T-helper 1 cell treated with Interleukin-12 subunit alpha and Interleukin-12 subunit beta and Interleukin-4 antibody, amounts not matched to agents 30 ng/mL and 1 ng/mL, for 36 hours (primary cell): ENCODE results near the gene ACAP3. TPM values are rescaled to one million over a fixed set of nuclear protein-coding genes. Genes with fewer than 3 reads are reported as not detected.

Experiments used
- intact Hi-C: fragments of 100-400 bp; cut with micrococcal nuclease; formaldehyde crosslinking; loops from one replicate; pipeline ENCODE4 v1.15.1; 2024
- total RNA-seq: library from RNA; stranded (reverse); gene quantifications from 2 replicates; pipeline ENCODE4 v1.2.3, GENCODE V29; 2022

ACAP3 gene
- total RNA-seq, 1 donor from 2014 or later: 60.9 TPM

DNA sequence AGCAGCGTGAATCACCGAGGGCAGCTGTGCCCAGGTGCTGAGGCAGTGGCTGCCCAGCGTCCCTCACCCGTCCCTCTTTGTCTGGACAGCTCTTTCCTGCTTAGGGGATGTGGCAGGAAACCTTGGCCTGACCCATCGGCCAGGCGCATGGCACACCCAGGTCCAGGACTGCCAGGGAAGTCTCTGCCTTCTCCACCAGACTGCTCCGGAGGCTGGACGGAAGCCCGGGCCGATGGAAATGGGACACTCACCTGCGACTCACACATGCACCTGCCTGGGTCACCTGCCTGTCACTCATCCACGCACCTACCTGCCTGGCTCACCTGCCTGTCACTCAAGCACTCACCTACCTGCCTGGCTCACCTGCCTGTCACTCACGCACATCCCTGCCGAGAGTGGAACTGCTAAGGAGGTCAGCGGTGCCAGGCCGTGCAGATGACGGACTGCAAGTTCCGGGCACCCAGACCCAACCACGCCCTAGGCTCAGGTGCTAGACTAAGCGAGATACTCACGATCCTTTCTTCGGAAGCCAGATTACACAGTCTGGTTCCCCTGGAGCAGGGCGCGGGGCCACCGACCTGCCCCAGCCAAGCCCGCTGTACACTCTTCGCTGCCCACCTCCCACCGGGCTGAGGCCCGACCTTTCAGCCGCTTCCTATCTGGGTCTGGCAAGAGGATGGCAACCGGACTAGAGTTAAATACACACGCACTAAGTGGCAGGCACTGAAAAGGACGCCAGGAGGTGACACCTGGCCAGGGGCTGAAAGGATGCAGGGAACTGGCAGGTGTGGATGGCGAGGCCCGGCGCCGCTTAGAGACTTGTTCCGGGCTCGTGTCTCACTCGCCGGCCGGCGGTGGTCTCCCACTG lies 35.2 kb downstream of the ACAP3 start:
- intact Hi-C loops: loop anchor here (1.0 to 5.0 kb wide), 6 partner anchors 41 to 260 kb away; partner anchors contain the start of genes AURKAIP1, C1orf159, CCNL2 and ISG15

- intact Hi-C loops: loop anchor here (5.0 kb wide), 2 partner anchors 64 to 259 kb away; partner anchors contain the start of genes ISG15 and TNFRSF18
Observed at GRCh38 chr1:1270813-1271212, 36.9 kb downstream of the ACAP3 start.

GRCh38 chr1:1268284-1268682 lies 39.4 kb downstream of the ACAP3 start:
- intact Hi-C loops: no loop called here

GRCh38 chr1:1267488-1268283 lies 40.0 kb downstream of the ACAP3 start:
- intact Hi-C loops: no loop called here

DNA sequence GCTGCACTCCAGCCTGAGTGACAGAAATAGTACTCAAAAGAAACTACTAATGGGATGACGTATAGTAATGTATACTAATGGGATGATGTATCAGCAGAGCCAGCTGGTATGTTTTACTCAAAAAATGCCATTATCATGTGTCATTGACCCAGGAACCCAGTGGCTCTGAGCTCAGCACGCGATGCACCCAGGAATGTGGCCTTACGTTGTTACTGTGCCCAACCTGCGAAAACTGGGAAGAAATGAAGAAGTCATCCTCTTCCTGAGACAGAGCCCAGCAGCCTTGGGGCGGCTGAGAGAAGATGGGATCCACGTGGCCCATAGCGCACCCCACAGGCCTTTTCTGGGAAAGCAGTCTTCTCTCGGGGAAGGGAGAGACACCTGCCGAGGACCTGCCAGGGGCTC lies 42.9 kb downstream of the ACAP3 start:
- intact Hi-C loops: no loop called here

DNA sequence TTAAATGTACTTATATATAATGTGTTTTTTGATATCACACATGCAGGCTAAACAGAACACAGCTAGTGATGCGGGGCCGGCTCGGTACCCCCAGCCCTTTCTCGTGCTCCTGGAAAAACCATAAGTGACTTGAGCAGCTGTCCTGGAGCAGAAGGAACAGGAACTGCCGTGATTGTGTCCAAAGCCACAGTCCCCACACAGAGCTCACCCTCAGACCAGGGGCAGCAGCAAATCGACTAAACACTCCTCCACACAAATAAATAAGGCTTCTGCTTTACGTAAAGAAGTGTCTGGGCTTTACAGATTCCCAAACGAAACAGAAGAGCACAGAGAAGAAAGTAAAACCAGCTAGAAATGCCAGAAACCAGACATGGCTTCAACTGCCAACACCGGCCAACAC lies 43.7 kb downstream of the ACAP3 start:
- intact Hi-C loops: no loop called here

DNA sequence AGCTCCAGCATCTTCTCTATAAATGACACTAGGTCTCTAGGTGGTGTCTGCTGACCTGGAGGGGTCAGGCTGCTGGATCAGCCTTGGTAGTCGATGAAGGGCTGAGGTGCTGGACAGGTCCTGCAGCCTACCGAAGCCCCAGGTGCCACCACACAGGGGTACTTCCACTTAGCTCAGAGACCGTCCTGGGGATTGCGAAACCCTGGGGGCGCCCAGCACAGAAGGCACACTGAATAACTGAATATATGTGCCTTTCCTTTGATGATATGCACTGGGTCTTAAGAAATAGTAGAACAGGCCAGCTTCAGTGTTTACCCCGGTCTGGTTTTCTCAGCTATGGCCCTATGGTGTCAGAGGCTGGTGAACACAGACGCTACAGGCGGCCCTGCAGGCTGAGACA lies 45.0 kb downstream of the ACAP3 start:
- intact Hi-C loops: no loop called here

DNA sequence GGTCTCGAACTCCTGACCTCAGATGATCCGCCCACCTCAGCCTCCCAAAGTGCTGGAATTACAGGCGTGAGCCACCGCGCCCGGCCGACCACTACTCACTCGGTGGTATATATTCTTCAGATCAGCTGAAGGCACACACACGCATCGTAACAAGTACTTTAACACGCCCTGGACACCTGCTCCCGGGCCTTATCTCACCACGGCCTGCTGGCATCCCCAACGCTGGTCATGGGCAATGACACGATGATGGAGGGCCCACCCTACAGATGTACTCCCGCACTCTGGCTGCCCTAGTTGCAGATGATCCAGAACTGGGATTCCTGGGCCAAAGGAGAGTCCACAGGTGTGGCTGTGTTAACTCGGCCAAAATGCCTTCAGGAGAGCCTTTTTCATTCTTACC lies 45.7 kb downstream of the ACAP3 start:
- intact Hi-C loops: no loop called here

- intact Hi-C loops: no loop called here
Observed at GRCh38 chr1:1260843-1261560, 46.7 kb downstream of the ACAP3 start.

DNA sequence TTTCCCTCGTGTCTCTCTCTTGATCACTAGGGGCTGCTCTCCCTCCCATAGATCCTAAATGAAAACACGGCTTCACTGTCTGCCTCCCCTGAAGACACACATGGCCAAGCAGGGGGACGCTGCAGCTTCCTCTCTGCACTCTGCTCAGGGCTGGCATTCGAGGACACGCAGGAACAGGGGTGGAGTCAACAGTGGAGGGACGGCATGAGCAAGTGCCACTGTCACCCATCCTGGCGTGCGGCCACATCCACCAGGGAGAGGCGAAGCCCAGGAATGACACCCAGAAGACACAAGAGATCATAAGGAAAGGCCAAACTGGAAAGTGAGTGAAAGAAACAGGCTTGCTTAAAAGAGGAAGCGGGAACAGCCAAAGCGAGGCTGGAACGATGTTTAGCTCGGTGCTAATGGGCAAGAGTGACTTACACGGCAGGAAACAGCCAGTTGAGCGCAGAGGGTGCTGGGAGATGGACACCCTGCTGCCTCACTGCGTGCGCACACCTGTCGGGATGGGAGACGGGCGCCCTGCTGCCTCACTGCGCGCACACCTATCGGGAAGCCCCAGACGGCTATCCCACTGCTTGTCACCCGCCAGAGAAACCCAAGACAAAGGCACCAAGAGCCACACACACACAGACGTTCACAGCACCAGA lies 47.7 kb downstream of the ACAP3 start:
- intact Hi-C loops: no loop called here

GRCh38 chr1:1259540-1259939 lies 48.2 kb downstream of the ACAP3 start:
- intact Hi-C loops: no loop called here

DNA sequence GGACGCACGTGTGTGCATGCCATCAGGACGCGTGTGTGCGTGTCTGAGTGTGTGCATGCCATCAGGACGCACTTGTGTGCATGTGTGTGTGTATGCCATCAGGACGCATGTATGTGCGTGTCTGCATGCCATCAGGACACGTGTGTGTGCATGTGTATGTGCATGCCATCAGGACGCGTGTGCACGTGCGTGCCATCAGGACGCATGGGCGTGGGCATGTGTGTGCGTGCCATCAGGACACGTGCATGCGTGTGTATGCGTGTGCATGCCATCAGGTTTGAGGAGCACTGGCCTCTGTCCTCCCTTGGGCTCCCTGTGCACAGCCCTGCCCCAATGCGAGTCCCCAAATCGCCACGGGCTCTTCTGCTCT lies 48.6 kb downstream of the ACAP3 start:
- intact Hi-C loops: no loop called here

DNA sequence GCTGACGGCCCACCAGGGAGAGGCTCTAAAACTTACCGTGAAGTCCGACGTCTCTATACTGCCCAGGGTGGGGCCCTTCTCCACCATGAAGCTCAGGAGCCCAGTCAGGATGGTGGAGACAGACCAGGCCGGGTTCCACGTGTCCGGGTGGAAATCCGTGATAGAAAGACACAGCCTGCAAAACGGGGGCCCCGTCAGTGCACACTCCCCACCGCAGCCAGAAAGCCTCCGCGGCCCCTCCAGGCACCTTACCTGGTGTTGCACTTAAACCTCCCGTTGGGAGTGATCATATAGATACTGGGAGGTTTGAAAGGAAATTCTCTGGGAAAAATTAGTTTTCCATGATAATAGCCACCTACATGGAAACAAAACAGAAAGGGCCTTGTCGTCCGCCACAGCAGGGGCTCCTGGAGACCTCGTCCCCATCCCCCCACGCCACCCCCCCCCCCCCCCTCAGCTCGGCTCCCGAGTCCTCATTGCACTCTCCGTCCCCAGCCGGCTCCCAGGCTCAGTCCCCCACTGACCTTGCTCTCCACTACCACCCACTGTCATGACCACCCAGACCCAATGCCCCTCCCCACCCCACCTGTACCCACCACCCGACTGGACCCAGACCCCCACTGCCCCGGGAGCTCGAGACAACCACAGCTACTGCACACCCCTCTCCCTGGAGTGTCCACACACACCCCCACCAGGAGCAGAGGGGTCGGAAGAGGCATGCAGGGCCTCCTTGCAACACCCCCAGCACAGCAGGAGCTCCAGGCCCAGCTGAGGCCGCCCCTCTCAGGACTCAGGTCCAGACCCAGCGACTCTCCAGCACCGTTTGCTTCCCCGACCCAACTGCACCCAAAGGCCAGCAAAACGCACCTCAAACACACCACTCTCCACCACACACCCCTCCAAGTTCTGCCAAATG lies 50.5 kb downstream of the ACAP3 start:
- intact Hi-C loops: no loop called here

GRCh38 chr1:1255611-1256010 lies 52.1 kb downstream of the ACAP3 start:
- intact Hi-C loops: no loop called here

GRCh38 chr1:1255078-1255477 lies 52.7 kb downstream of the ACAP3 start:
- intact Hi-C loops: no loop called here

DNA sequence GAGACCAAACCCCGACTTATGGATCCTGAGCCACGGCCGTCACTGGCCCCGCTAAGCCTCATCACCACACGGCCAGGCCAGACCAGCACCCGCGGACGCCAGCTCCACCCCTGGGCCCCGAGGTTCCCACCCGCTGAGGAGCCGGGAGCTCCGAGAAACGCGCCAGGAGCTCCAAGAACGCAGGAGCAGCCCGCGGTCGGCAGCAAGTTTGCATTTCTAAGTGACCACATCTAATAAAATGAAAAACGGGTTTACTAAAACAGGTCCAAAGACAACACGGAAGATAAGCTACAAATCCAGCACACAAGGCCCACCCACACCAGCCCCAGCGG lies 53.1 kb downstream of the ACAP3 start:
- intact Hi-C loops: loop anchor here (5.0 kb wide), 1 partner anchor 42 kb away; the partner anchor contains the start of gene TNFRSF4

DNA sequence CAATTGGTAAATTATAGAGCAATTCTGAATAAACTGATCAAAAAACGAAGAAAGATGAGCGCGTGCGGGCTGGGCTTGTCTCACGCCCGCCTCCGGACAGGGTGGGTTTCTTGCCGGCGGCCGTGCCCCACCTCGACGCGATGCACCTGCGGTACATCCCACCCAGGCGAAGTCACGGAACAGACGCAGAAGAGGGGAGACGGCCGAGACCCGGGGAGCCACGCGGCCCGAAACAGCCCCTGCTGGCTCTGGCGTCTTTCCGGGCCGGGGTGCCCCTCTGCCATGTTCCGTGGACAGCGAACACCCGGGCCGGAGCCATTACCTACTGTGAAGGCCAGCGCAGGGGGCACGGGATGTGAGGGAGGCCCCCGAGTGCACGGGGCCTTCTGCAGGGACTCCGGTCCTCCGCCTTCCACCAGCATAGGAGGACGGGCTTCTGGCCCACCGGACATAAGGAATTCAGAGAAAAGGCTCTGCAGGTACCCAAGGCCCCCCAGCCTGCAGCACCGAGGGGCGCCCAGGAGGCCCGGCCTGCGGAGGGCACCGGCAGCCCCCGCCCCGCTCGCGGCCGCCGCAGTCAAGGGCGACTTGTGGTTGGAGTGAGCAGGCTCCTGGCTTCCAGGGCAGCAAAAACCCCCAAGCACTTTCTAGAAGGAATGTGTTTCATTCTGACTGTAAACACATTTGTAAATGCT lies 53.6 kb downstream of the ACAP3 start:
- intact Hi-C loops: loop anchor here (5.0 kb wide), 1 partner anchor 42 kb away; the partner anchor contains the start of gene TNFRSF4

DNA sequence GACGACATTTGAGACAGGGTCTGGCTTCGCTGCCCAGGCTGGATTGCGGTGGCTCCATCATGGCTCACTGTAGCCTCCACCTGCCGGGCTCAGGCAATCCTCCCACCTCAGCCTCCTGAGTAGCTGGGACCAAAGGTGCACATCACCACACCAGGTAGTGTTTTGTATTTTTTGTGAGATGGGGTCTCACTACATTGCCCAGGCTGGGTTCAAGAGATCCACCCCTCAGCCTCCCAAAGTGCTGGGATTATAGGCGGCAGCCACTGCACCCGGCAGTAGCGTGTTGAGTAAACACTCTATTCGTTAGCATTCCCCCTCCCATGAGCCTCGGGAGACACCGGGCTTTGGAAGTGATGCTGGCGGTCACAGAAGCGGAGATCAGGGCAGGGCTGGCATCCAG lies 54.4 kb downstream of the ACAP3 start:
- intact Hi-C loops: loop anchor here (5.0 kb wide), 1 partner anchor 41 kb away; the partner anchor contains the start of gene TNFRSF4

DNA sequence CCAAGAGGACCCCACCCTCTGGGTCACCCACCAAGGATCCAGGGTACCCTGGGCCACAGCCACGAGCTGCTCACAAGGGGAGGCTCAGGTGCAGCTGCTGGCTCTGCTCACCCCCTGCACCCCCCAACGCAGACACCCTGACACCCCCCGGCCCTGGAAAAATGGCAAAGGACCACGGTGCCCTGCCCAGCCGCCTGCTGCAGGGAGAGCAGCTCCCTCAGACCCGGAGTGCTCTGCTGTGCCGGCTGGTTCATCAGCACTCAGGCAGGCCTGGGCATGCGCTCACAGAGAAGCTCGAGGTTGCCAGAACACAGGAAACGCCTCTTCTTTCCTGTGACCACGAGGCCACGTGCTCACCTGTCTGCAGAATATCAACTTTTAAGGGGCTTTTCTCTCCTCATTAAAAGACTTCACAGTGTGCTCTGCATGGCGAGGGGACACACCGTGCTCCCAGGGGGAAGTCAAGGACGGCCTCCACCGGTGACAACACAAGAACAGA lies 56.9 kb downstream of the ACAP3 start:
- intact Hi-C loops: loop anchor here (1.0 to 5.0 kb wide), 3 partner anchors 20 to 129 kb away; partner anchors contain the start of gene TNFRSF4
